Stimulated activated CD8-positive, alpha-beta memory T cell treated with anti-CD3 and anti-CD28 coated beads, Interleukin-15, amount 100 ng/mL, for 24 hours (primary cell): Measurements from ENCODE around the gene C2CD2.

Source experiments
- DNase-seq: peaks from one replicate; pipeline ENCODE4 v3.0.0-alpha.2; 2020; ENCODE audit warnings: low read depth

Gene C2CD2

GRCh38 chr21:41886328-41886727, 67.5 kb downstream of the C2CD2 start:
- DNase-seq: no peak

- no peak for DNase-seq
These were observed 68.3 kb downstream of the C2CD2 start for GRCh38 chr21:41885341-41886024.

- DNase-seq: no peak
These were observed 69.3 kb downstream of the C2CD2 start for GRCh38 chr21:41884501-41885030.

GRCh38 chr21:41883582-41883981, 70.2 kb downstream of the C2CD2 start:
- DNase-seq: no peak

GRCh38 chr21:41881051-41881450, 72.8 kb downstream of the C2CD2 start:
- DNase-seq: no peak

GRCh38 chr21:41880153-41880552, 73.7 kb downstream of the C2CD2 start:
- no peak for DNase-seq

- DNase-seq: peak; percentile 76
These were observed 74.4 kb downstream of the C2CD2 start, which contains the start of gene PRDM15 for GRCh38 chr21:41879190-41879998. Gene PRDM15 (minus strand): TSS chr21:41879344. CDS start chr21:41860363, 18,981 bp downstream.

GRCh38 chr21:41878831-41879189, 75.0 kb downstream of the C2CD2 start:
- DNase-seq: peak; percentile 53

GRCh38 chr21:41877901-41878830, 75.7 kb downstream of the C2CD2 start:
- DNase-seq: no peak

GRCh38 chr21:41876928-41877652, 76.7 kb downstream of the C2CD2 start:
- DNase-seq: no peak

GRCh38 chr21:41876396-41876795, 77.4 kb downstream of the C2CD2 start:
- DNase-seq: no peak

- no peak for DNase-seq
These were observed 78.7 kb downstream of the C2CD2 start for GRCh38 chr21:41875086-41875485.

- no peak for DNase-seq
These were observed 79.2 kb downstream of the C2CD2 start for GRCh38 chr21:41874611-41875010.

- DNase-seq: no peak
These were observed 80.4 kb downstream of the C2CD2 start for GRCh38 chr21:41873426-41873825.

- DNase-seq: no peak
These were observed 80.8 kb downstream of the C2CD2 start for GRCh38 chr21:41873005-41873404.

GRCh38 chr21:41871293-41872030, 82.4 kb downstream of the C2CD2 start:
- no peak for DNase-seq

- no peak for DNase-seq
These were observed 84.0 kb downstream of the C2CD2 start for GRCh38 chr21:41869771-41870170.

- no peak for DNase-seq
These were observed 85.6 kb downstream of the C2CD2 start for GRCh38 chr21:41868062-41868710.

GRCh38 chr21:41867313-41867712, 86.5 kb downstream of the C2CD2 start:
- no peak for DNase-seq

GRCh38 chr21:41866274-41866809, 87.5 kb downstream of the C2CD2 start:
- DNase-seq: no peak
